NCI-H187 (cell line): ENCODE data around the gene RILPL1.

Experiments used
- DNase-seq, 2 experiments: peaks; one replicate each; lab custom pipeline; 2025; lab: John Stamatoyannopoulos, UW

Gene RILPL1

GRCh38 chr12:123427036-123427769 lies 106.3 kb downstream of the RILPL1 start:
- no peak for DNase-seq

- no peak for DNase-seq
Measured at GRCh38 chr12:123421314-123421713, 112.2 kb downstream of the RILPL1 start.
